Fibroblast of the conjunctiva (primary cell): ENCODE results near the gene TMBIM4.
"Not testable (repeated sequence)": the region's sequence is repeated elsewhere in the genome, so short reads cannot be mapped to it uniquely, and the experiment has no call there.

Source experiments
- DNase-seq: peaks from one replicate; pipeline ENCODE4 v3.0.0-alpha.2; 2010; ENCODE audit warnings: low read depth

TMBIM4 gene

DNA sequence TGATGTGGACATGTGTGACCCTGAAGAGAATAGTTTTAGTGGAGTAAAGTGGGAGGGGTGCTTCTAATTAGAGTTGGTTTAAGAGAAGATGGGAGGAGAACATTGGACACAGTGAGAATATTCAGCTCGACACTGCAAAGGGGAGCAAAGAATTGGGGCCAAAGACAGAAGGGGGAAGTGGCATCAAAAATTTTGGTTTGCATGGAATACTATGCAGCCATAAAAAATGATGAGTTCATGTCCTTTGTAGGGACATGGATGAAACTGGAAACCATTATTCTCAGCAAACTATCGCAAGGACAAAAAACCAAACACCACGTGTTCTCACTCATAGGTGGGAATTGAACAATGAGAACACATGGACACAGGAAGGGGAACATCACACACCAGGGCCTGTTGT, 15.0 kb upstream of the TMBIM4 start:
- DNase-seq, result not testable (repeated sequence)

DNA sequence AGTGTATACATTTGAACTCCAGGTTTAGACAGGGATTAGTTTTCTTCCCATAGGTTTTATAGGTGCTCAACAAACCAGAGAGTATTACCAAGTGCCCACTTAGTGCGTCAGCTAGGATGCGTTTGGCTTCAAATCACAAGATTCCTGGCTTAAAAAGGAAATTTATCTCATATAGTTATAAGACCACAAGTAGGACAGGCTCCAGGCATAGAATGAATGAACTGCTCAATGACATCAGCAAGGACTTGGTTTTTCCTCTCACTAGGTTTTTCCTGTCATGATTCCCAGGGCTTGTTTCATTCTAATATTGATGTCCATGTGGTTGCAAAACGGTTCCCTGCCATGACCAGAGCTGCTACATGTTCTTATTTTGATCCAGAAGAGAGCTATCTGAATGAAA, 13.2 kb upstream of the TMBIM4 start:
- DNase-seq, result no peak

DNA sequence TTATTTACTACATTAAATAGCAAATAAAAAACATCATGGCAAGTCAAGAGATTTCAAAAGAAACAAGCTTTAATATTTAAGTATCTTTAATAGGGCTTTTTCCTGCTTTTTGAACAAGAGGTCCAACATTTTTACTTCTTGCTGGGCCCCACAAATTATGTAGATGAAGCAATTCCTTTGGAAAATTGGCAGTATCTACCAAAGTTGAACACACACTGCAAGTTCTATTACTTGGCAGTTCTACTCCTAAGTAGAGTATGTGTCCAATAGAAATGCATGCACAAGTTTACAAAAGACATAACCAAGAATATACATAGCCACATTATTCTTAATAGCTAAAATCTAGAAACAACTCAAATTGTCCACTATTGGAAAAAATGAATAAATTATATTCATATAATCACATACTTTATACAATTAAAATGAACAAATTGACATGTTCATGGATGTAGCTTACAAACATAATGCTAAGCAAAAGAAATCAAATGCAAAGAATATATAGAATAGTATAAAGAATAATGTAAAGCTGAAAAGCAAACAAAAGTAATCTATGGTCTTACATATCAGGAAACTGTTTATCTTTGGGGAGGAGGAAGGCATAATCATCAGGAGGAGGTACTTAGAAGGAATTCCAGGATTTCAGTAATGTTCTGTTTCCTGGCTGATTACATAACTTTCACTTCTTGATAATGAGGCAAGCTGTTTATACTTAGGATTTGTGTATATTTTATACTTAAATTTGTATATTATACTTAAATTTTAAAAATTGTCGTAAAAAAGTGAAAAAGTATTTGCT, 6.5 kb upstream of the TMBIM4 start:
- DNase-seq, result no peak

DNA sequence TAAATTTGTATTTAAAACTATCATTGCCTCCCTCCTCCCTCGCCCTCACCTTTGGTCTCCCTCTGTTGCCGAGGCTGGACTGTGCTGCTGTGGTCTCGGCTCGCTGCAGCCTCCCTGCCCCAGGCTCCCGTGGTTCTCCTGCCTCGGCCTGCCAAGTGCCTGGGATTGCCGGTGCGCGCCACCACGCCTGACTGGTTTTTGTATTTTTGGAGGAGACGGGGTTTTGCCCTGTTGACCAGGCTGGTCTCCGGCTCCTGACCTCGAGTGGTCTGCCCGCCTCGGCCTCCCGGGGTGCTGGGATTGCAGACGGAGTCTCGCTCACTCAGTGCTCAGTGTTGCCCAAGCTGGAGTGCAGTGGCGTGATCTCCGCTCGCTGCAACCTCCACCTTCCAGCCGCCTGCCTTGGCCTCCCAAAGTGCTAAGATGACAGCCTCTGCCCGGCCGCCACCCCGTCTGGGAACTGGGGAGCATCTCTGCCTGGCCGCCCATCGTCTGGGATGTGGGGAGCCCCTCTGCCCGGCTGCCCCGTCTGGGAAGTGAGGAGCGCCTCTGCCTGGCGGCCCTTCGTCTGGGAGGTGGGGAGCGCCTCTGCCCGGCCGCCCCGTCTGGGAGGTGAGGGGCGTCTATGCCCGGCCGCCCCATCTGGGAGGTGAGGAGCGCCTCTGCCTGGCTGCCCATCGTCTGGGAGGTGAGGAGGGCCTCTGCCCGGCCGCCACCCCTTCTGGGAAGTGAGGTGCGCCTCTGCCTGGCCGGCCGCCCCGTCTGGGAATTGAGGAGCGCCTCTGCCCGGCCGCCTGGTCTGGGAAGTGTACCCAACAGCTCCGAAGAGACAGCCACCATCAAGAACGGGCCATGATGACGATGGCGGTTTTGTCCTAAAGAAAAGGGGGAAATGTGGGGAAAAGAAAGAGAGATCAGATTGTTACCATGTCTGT, 4.9 kb upstream of the TMBIM4 start:
- not testable (repeated sequence) for DNase-seq

DNA sequence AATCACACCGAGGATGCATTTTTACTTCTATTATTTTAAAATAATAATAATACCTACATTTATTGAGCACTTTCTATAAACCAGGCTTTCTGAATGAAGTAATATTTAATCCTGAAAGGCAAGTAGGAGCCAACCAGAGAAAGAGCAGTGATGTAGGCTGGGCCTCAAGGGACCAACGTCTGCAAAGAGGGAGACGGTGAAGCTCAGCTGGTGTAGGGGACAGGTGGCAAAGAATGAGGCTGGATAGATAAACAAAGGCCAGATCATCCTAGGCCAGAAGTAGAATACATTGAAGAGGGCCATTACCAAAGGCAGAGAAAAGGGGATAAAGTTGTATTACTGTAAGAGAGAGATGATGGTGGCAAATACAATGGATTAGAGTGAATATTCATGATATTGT, 810 bp upstream of the TMBIM4 start:
- DNase-seq, result no peak

DNA sequence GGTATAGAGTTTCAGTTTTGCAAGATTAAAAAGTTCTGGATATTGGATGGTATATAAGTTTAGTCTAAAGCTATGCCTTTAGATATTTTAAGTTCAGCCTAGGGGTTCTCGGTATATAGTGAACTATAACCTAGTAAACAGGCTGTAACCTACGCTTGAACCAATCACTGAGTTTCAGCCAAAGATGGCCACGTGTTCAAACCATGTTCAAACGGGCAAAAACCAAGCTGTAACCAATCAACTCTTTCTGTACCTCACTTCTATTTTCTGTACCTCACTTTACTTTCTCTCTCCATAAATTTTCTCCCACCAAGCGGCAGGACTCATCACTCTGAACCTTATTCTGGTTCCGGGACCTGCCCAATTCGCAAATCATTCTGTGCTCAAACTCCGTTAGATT, 1.4 kb downstream of the TMBIM4 start:
- no peak for DNase-seq

DNA sequence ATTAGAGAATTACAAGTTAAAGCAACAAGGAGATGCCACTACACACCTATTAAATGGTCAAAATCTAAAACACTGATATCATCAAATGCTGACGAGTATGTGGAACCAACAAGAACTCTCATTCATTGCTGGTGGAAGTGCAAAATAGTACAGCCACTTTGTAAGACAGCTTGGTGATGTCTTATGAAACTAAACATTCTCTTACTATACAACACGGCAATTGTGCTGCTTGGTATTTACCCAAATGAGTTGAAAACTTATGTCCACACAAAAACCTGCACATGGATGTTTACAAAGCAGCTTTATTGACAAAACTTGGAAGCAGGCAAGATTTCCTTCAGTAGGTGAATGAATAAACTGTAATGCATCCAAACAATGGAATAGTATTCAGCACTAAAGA, 3.2 kb downstream of the TMBIM4 start:
- DNase-seq, result no peak

DNA sequence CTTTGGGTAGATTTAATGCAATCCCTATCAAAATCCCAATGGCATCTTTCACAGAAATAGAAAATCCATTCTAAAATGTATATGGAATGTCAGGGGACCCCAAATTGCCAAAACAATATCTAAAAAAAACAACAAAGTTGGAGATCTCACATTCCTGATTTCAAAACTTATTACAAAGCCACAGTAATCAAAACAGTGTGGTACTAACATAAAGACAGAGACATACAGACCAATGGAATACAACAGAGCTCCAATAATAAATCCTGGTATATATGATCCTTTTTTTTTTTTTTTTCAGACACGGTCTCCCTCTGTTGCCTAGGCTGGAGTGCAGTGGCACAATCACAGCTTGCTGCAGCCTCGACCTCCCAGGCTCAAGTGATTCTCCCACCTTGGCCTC, 4.7 kb downstream of the TMBIM4 start:
- no peak for DNase-seq

DNA sequence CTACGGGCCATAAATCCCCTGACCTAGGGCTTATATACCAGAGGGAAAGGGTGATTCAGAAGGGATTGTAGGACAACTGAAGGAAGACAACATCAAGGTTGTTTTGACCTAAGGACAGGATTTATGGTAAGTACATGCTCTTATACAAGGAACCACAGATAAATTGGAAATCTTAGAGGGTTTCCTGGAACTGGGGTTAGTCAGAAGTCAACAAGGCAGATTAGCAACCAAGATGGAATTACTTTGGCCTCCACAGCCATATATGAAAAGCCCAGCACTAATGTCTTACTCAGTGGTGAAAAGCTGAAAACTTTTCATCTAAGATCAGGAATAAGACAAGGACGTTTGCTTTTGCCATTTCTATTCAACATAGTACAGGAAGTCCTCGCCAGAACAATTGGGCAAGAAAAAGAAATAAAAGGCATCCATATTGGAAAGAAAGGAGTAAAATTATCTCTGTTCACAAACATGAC, 5.4 kb downstream of the TMBIM4 start:
- no peak for DNase-seq

DNA sequence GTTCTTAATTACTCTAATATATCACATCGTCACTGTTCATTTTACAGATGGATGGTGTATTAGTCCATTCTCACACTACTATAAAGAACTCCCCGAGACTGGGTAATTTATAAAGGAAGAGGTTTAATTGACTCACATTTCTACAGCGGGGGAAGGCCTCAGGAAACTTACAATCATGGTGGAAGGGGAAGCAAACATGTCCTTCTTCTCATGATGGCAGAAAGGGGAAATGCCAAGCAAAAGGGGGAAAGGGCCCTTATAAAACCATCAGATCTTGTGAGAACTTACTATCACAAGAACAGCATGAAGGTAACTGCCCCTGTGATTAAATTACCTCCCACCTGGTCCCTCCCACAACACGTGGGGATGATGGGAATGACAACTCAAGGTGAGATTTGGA, 6.5 kb downstream of the TMBIM4 start:
- DNase-seq, result no peak

DNA sequence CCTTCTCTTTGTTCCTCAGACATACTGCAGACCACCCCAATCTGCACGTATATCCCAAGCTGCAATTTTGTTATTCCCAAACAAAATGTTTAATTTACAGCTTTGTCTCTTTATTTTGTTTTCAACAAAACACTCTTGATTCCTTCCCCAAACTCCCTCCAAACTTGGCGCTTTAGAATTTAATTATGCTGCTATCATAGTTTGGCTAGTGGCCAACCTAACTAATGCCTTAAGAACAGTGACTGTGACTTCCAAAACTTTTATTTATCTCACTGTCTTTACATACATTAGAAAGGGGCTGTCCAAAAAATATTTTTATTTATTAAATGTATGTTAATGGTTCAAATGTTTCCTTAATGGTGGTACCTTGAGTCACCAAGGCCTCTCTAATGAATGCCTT, 7.1 kb downstream of the TMBIM4 start:
- no peak for DNase-seq

DNA sequence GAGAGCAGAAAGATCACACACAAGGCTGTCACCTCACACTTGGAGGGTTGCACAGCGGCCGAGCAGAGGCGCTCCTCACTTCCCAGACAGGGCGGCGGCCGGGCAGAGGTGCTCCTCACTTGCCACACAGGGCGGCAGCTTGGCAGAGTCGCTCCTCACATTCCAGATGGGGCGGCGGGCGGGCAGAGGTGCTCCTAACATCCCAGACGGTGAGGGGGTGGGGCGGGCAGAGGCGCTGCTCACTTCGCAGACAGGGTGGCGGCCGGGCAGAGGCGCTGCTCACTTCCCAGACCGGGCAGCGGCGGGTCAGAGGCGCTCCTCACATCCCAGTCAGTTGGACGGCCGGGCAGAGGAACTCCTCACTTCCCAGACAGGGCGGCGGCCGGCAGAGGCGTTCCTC, 9.1 kb downstream of the TMBIM4 start:
- DNase-seq, result no peak

DNA sequence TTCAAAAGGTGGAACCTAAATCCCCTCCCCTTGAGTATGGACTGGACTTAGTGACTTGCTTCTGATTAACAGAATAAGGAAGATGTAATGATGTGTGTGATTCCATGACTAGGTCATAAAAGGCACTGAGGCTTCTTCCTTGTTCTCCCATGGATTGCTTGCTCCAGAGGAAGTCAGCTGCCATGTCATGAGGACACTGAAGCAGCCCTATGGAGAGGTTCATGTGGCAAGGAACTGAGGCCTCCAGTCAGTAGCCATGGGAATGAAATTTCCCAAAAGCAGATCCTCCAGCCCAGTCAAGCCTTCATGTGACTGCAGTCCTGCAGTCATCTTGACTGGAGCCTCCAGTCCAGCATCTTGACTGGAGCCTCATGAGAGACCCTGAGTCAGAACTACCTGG, 10.7 kb downstream of the TMBIM4 start:
- no peak for DNase-seq

DNA sequence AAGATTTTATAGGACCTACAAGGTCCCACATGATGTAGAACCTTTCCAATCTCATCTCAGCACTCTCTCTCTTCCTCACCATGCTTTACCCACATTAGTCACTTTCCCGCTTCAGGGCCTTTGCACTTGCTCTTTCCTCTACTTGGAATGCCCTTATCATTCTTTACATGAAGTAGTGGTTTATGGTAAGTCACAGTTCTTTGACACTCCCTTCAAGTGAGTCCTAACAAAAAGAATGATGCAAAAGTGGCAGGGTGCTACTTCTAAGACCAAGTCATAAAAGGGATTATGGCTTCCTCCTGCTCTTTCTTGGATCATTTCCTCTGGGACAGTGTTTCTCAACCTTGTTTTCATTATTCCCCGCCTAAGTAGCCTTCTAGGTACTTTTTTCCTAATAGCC, 13.1 kb downstream of the TMBIM4 start:
- DNase-seq, result no peak

DNA sequence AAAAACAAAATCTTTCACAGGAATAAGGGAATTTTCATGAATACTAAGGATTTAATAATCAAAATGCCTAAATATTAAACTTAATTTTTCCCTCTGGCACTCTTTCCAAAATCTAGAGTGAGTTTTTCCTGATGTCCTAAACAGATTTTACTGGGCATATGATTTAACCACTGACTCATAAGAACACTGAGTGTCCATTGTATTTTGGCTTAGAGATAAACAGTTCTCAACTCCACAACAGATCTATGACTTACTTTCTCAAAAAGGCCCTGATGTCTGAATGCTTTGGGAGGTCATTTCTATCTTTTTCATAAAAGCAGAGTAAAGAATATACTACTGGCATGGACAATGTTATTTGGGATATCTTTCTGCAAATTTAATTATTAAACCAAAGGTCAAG, 15.0 kb downstream of the TMBIM4 start:
- DNase-seq, result no peak

DNA sequence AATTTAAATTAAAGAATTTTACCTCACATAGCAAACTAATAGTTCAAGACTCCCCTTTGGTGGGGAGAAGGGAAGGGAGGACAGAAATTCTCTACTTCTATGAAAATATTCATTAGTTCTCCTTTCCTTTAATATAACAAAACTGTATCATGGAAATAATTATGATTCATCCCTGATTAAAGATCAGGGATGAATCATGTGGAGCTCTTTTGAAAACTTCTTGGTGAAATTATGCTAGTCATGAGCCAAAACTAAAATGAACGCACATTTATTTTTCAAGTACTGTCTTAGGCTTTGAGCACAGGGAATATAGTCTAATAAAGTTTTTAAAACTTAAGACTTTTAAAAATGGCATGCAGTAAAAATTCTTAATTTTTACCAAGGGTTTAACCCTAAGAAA, 17.1 kb downstream of the TMBIM4 start:
- DNase-seq, result no peak

DNA sequence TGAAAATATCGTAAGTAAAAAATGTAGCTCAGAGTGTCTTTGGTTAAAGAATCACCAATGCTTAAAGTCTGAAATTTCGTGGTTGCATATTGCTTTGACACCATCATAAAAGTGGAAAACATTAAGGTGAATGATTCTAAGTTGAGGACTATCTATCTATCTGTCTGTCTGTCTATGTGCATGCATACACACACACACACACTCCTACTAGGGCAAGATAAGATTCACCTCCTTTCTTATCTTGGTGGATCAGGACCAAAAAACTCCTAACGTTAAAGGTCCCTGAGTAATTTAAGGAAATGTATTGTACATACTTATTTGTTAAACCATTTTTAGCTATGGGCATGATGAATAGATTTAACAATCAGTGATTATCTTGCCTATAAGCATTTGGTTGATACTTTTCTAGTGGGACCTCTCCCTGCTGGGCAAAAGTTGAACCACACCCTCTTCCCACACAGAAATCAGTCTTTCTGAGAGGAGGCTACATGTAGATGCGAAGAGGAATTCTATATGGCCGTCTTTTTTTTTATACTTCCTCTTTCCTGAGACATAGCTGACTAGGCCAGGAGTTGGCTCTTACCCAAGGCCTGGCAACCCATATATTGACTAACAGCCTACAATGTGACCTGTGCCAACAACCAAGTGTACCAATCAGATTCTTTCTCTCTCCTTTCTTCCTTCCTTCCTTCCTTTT, 19.9 kb downstream of the TMBIM4 start:
- DNase-seq, result no peak

DNA sequence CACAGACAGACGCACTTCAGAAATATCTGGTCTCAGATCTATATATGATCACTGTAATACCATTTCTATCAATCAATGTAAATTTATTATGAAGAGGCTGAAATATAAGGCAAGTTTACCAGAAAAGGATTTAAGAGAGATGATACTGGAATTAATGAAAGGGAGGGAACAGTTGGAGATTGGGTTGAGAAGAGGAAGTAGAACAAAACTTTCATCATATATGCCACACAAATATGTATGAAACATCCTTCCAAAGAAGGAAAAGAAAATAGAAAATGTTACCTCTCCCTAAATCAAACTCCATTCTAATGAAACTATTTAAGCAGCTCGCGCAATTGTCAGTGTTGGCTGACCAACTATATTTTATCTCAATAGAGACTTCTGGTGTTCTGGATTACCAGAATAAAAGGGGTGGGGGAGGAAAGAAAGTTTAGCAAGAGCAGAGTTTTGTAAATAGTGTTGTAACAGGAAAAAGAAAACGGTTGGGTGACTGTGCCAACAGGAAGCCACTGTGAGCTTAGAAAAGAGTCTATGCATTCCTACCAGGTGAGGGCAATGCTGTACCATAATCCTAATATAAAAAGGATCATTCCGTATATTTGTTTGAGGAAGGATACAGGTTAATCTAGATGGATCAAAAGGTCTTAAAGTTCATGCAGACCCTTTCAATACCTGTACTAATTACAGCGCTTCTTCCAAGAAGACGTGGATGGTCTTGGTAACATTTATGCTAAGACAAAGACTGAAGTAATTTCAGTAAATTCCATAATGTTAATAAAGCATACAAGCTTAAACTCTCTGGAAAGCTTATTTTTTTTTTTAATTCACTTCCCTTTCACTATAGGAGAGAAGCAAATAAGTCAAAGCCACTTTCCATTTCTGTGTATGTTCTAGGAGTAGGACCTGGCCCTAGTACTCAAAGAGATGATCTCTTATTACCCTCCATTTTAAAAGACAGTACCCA, 24.7 kb downstream of the TMBIM4 start:
- DNase-seq, result peak; percentile 55

DNA sequence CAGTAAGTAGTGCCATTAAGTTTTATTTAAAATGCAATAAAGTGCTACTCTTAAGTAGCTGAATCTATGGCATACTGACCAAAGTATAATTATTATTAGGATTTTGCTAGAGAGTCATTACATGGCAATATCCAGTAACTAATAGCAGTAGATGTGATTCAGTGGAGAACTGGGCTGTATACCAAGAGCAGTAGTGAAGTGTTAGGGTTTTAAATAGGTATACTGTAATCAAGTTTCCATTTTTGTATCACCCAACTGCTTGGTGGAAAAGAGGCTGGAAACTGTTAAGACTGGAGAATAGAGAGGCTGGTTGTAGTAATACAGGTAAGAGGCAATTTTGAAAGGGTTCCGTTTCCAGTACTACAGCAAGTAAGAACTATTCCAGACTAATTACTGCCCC, 25.9 kb downstream of the TMBIM4 start:
- DNase-seq, result no peak

DNA sequence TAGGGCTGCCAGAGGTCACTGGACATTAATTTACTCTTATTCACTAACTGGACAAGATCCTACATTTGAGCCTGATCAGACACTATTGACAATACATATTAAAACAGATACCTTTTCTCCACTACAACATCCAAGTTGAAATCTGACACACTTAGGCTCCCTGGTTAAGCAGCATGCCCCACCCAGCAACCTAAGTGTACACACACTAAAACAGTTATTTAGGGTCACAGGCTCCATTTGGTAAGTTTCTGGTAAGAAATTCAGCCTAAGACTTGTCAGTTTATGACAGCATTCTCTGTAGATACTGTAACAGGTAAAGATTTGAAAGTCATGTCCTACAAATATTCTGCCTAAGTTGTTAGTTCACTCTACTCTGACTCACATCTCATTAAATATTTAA, 27.0 kb downstream of the TMBIM4 start:
- no peak for DNase-seq

DNA sequence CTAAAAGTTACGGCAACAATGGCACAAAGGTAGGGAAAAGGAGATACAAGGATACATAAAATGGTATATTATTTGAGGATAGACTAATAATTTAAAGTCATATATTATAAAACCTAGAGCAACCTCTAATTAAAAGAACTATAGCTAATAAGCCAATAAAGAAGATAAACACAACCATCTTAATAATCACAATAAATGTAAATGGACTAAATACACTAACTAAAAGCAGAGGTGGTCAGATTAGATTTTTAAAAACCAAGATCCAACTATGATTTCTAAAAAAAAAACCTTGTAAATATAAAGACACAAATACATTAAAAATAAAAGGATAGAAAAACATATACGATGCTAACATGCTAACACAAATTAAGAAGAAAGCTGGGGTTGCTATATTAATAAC, 28.5 kb downstream of the TMBIM4 start:
- no peak for DNase-seq
